ENCODE measurements around the gene LHFPL3. TPM values are rescaled to one million over a fixed set of nuclear protein-coding genes. Genes with fewer than 3 reads are reported as not detected.

Gene LHFPL3
- total RNA-seq, 4 donors from 2014 or later = not detected

GRCh38 chr7:104382616-104383015 lies 54.2 kb downstream of the LHFPL3 start:
- DNase-seq (no peak), ATAC-seq (no peak)
- H3K27me3 ChIP-seq = no peaks in the 10 kb centered on the region
- H3K4me1 ChIP-seq = no peaks in the 10 kb centered on the region
- no peak overlapping the region for H3K4me3 ChIP-seq
- H3K9me3 ChIP-seq = no peaks in the 10 kb centered on the region
- H3K27ac ChIP-seq = no peak overlapping the region
- no peaks in the 10 kb centered on the region for H3K36me3 ChIP-seq
- in situ Hi-C loops (cut with MboI; ENCODE audit: low sequenced_read_pairs in 4 of 4) (no loop called here), intact Hi-C loops (cut with DNase I; ENCODE audit: low total_unique reads) (no loop called here)
- TF ChIP-seq CTCF (IDR thresholded peaks at IDR 0.05 in 4 of 5, conservative IDR thresholded peaks at IDR 0.05 in 1 of 5) (no peak), POLR2A (IDR thresholded peaks at IDR 0.05) (no peak)

GRCh38 chr7:104386943-104387342 lies 58.5 kb downstream of the LHFPL3 start:
- Histone ChIP-seq H3K27ac (no peak overlapping the region), H3K4me1 (no peaks in the 10 kb centered on the region), H3K9me3 (no peaks in the 10 kb centered on the region), H3K27me3 (no peaks in the 10 kb centered on the region), H3K4me3 (no peak overlapping the region), H3K36me3 (no peaks in the 10 kb centered on the region)
- DNase-seq (no peak), ATAC-seq (no peak)
- intact Hi-C loops (cut with DNase I; ENCODE audit: low total_unique reads) (no loop called here), in situ Hi-C loops (cut with MboI; ENCODE audit: low sequenced_read_pairs in 4 of 4) (no loop called here)
- TF ChIP-seq POLR2A (IDR thresholded peaks at IDR 0.05) (no peak), CTCF (IDR thresholded peaks at IDR 0.05 in 4 of 5, conservative IDR thresholded peaks at IDR 0.05 in 1 of 5) (no peak)

- ATAC-seq (no peak), DNase-seq (no peak)
- H3K4me1 ChIP-seq = no peaks in the 10 kb centered on the region
- no peak overlapping the region for H3K27ac ChIP-seq
- no peaks in the 10 kb centered on the region for H3K27me3 ChIP-seq
- intact Hi-C loops (cut with DNase I; ENCODE audit: low total_unique reads) = no loop called here
- H3K4me3 ChIP-seq = no peak overlapping the region
- in situ Hi-C loops (cut with MboI; ENCODE audit: low sequenced_read_pairs in 4 of 4) = no loop called here
- no peaks in the 10 kb centered on the region for H3K9me3 ChIP-seq
- H3K36me3 ChIP-seq = no peaks in the 10 kb centered on the region
- TF ChIP-seq POLR2A (IDR thresholded peaks at IDR 0.05) (no peak), CTCF (IDR thresholded peaks at IDR 0.05 in 4 of 5, conservative IDR thresholded peaks at IDR 0.05 in 1 of 5) (no peak)
Measured at GRCh38 chr7:104388222-104388621, 59.8 kb downstream of the LHFPL3 start.

GRCh38 chr7:104395162-104395561 lies 66.8 kb downstream of the LHFPL3 start:
- ATAC-seq (no peak), DNase-seq (no peak)
- Histone ChIP-seq H3K9me3 (no peaks in the 10 kb centered on the region), H3K36me3 (no peaks in the 10 kb centered on the region), H3K27ac (no peak overlapping the region), H3K4me3 (no peak overlapping the region), H3K27me3 (no peaks in the 10 kb centered on the region), H3K4me1 (no peaks in the 10 kb centered on the region)
- intact Hi-C loops (cut with DNase I; ENCODE audit: low total_unique reads) = no loop called here
- in situ Hi-C loops (cut with MboI; ENCODE audit: low sequenced_read_pairs in 4 of 4) = no loop called here
- TF ChIP-seq CTCF (IDR thresholded peaks at IDR 0.05 in 4 of 5, conservative IDR thresholded peaks at IDR 0.05 in 1 of 5) = no peak
- no peak for TF ChIP-seq POLR2A (IDR thresholded peaks at IDR 0.05)

- Histone ChIP-seq H3K4me3 (no peak overlapping the region), H3K27ac (no peak overlapping the region), H3K9me3 (no peaks in the 10 kb centered on the region), H3K4me1 (no peaks in the 10 kb centered on the region), H3K27me3 (no peaks in the 10 kb centered on the region), H3K36me3 (no peaks in the 10 kb centered on the region)
- no peak for DNase-seq
- intact Hi-C loops (cut with DNase I; ENCODE audit: low total_unique reads) = no loop called here
- TF ChIP-seq POLR2A (IDR thresholded peaks at IDR 0.05) (no peak), CTCF (IDR thresholded peaks at IDR 0.05 in 4 of 5, conservative IDR thresholded peaks at IDR 0.05 in 1 of 5) (no peak)
- ATAC-seq = no peak
- in situ Hi-C loops (cut with MboI; ENCODE audit: low sequenced_read_pairs in 4 of 4) = no loop called here
Measured at GRCh38 chr7:104397442-104397841, 69.0 kb downstream of the LHFPL3 start.
